ENCODE measurements around the gene RAPGEF6.
"Not testable (repeated sequence)": the region's sequence is repeated elsewhere in the genome, so short reads cannot be mapped to it uniquely, and the experiment has no call there.

The RAPGEF6 gene

DNA sequence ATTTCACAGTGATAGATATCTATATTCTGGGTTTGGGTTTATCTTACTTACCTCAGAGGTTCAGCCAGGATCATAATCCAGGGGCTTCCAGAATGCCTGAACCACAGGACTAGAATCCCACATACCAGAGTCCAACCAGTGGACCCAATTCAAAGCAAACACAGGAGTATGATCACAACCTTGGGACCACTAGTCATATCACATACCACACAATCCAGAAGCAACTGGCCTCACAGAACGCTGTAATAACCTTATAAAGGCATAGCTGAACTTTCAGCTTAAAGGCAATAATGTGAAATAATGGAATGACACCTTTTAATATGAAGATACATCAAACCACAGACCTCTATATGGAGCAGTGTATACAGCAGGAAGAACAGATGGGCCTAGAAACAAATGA is 25.3 kb downstream of the RAPGEF6 start:
- DNase-seq (ENCODE audit: low read depth) = no peak

DNA sequence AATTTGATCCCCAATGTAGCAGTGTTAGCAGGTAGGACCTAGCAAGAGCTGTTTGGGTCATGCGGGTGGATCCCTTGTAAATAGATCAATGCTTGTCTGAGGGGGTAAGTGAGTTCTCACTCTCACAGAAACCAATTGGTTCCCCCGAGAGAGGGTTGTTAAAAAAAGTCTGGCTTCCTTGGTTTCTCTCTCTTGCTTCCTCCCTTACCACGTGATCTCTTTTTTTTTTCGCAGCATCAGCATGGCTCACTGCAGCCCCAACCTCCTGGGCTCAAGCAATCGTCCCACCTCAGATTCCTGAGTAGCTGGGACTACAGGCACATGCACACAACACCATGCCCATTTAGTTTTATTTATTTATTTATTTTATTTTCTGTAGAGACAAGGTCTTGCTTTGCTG is 26.4 kb downstream of the RAPGEF6 start:
- DNase-seq (ENCODE audit: low read depth) = no peak

GRCh38 chr5:131607903-131608540 is 27.0 kb downstream of the RAPGEF6 start:
- DNase-seq (ENCODE audit: low read depth) = no peak

DNA sequence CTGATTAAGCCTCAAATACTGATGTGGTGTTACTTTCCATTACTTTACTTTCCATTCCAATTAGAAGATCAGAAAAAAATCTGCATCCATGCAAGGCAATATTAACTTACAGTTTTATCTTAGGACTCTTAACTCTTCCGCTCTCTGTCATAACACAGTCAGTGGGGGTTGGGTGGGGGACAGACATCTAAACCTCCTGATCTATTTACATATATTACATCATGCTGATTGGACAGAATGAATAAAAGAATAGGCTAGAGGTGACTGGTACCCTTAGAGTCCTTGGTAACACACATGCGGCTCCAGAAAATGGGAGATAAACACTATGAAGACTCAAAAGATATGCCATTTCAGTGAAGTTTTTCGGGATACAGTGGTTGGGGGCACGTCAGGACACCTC is 27.6 kb downstream of the RAPGEF6 start:
- DNase-seq (ENCODE audit: low read depth) = no peak

- no peak for DNase-seq (ENCODE audit: low read depth)
Measured at GRCh38 chr5:131605086-131605485, 29.9 kb downstream of the RAPGEF6 start.

DNA sequence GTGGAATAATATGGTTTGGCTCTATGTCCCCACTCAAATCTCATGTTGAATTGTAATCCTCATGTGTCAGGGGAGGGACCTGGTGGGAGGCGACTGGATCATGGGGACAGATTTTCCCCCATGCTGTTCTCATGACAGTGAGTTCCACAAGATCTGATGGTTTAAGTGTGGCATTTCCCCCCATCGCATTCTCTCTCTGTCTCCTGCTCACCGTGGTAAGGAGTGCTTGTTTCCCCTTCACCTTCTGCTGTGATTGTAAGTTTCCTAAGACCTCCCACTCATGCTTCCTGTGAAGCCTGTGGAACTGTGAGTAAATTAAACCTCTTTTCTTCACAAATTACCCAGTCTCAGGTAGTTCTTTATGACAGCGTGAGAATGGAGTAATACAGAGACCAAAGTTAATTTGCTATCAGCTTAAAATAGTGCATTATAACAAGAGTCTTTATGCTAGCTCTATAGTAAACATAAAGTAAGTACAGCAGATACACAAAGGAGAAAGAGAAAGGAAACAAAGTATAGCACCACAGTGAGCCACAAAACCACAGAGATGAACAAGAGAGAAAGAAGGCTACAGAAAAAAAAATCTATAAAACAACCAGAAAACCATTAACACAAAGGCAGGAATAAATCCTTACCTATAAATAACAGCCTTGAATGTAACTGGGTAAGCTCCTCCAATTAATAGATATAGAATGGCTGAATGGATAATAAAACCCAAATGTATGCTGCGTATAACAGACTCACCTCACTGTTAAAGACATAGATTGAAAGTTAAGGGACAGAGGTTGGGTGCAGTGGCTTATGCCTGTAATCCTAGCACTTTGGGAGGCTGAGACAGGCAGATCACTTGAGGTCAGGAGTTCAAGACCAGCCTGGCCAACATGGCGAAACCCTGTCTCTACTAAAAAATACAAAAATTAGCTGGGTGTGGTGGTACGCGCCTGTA is 39.7 kb downstream of the RAPGEF6 start:
- DNase-seq (ENCODE audit: low read depth) = no peak

DNA sequence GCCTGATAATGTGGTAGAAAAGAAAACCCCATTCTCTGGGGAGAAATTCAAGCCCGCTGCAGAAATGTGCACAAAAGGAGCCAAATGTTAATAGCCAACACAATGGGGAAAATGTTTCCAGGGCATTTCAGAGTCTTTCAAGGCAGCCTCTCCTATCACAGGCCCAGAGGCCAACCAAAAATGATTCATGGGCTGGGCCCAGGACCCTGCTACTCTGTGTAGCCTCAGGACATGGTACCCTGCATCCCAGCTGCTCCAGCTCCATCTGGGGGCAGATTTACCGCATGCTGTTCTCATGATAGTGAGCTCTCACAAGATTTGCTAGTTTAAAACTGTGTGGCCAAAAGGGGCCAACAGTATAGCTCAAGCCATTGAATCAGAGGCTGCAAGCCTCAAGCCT is 41.1 kb downstream of the RAPGEF6 start:
- DNase-seq (ENCODE audit: low read depth) = no peak

- DNase-seq (ENCODE audit: low read depth) = not testable (repeated sequence)
Measured at GRCh38 chr5:131593436-131593835, 41.6 kb downstream of the RAPGEF6 start.

- DNase-seq (ENCODE audit: low read depth) = no peak
Measured at GRCh38 chr5:131589510-131590348, 45.3 kb downstream of the RAPGEF6 start.

DNA sequence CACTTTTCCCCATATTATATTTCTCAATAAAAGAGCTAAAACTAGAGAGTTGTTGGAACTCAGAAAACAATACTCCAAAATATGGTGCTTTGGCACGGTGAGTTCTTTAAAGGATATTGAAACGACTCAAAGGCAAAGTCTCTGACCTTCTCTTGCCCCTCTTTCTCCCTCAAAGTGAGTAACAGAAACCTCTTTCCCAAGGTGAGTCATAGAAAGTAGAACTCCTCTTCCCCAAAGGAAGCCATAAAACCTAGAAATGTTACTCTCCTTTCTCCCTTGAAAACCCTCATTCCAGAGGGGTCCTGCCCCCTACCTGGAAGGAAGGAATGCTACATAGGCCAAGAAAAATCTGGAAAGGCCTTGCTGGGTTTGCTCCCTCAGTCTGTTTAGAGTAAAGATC is 47.5 kb downstream of the RAPGEF6 start:
- DNase-seq (ENCODE audit: low read depth) = no peak

DNA sequence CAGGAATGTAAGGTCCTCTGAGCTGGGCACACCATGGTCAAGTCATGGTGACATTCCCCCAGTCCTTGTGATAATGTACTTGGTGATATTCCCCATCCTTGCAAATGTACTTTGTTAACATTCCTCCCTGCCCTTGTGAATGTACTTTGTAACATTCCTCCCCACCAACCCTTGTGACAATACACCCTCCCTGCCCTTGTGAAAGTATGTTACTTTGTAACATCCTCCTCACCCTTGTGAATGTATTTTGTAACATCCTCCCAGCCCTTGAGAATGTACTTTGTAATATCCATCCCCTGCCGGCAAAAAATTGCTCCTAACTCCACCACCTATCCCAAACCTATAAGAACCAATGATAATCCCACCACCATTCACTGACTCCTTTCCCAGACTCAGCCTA is 53.3 kb downstream of the RAPGEF6 start:
- DNase-seq (ENCODE audit: low read depth) = no peak

DNA sequence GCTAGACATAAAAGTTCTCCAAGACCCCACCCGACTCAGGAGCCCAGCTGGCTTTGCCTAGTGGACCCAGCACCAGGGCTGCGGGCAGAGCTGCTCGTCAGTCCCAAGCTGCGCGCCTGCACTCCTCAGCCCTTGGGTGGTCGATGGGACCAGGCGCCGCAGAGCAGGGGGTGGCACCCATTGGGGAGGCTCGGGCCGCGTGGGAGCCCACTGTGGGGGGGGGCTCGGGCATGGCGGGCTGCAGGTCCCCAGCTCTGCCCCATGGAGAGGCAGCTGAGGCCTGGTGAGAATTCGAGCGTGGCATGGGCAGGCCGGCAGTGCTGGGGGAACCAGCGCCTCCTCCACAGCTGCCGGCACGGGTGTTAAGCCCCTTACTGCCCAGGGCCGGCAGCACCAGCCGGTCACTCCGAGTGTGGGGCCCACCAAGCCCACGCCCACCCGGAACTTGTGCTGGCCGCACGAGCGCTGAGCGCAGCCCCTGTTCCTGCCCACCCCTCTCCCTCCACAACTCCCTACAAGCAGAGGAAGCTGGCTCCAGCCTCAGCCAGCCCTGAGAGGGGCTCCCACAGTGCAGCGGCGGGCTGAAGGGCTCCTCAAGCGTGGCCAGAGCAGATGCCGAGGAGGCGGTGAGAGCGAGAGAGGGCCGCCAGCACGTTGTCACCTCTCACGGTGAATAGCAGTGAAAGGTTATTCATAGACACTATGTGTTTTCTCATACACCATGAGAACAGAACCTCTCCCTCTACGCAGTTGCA is 54.9 kb downstream of the RAPGEF6 start:
- no peak for DNase-seq (ENCODE audit: low read depth)

GRCh38 chr5:131575660-131576227 is 59.3 kb downstream of the RAPGEF6 start:
- no peak for DNase-seq (ENCODE audit: low read depth)

GRCh38 chr5:131571669-131572168 is 63.3 kb downstream of the RAPGEF6 start:
- no peak for DNase-seq (ENCODE audit: low read depth)

DNA sequence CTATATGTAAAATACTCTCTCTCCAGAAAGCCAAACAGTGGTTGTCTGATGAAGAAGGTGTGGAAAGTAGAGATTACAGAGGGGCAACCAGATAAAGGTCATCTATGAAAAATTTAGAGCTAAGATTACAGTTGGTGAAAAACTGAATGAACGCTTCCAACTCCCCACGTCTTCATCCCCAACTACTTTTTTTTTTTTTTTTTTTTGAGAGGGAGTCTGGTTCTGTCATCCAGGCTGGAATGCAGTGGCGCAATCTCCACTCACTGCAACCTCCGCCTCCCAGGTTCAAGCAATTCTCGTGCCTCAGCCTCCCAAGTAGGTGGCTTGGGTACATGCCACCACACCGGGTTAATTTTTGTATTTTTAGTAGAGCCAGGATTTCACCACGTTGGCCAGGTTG is 64.3 kb downstream of the RAPGEF6 start:
- DNase-seq (ENCODE audit: low read depth) = no peak

DNA sequence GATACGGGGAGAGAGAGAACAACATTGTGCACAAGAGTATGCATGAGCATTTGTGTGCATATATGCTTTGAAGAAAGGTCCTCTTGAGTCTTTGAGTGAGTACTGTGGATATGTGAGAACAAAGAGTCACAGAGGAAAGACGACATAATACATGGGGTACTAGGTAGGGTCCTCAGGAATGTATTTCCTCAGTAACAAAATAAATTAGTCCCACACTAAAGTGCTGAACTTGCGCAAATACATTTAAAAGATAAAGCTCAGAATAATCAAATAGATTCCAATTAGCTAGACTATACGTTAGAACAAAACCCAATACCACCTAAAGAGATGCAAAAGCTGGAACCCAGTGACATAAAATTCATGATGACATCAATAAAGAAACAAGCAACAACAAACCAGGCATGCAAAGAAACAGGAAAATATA is 70.8 kb downstream of the RAPGEF6 start:
- no peak for DNase-seq (ENCODE audit: low read depth)

GRCh38 chr5:131563434-131564228 is 71.4 kb downstream of the RAPGEF6 start:
- no peak for DNase-seq (ENCODE audit: low read depth)

DNA sequence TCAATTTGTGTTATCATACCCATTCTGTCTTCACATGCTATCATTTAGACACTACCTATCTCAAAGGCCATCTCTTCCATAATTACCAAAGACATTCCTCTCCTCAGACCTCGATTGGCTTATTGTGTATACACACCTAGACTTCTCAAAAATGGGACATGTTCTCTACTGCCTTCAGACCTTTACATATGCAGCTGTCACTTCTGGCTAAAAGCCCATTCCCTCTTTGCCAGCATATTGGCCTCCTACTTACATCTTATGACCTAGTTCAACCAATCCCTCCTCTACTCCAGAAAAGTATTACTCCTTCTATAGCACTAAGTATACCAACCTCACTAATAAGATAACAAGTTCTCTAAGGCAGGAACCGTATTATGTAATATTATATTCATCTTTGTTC is 84.4 kb downstream of the RAPGEF6 start:
- DNase-seq (ENCODE audit: low read depth) = no peak

- DNase-seq (ENCODE audit: low read depth) = no peak
Measured at GRCh38 chr5:131548176-131548575, 86.9 kb downstream of the RAPGEF6 start.

- no peak for DNase-seq (ENCODE audit: low read depth)
Measured at GRCh38 chr5:131545845-131546244, 89.2 kb downstream of the RAPGEF6 start.
